Measurements from ENCODE around the gene UTP4.
"Not testable (repeated sequence)": the region's sequence is repeated elsewhere in the genome, so short reads cannot be mapped to it uniquely, and the experiment has no call there.

Gene UTP4

GRCh38 chr16:69143116-69143515 is 10.7 kb downstream of the UTP4 start:
- no peak overlapping the region for H3K27ac ChIP-seq (ENCODE audit: low read depth, low read length)
- peaks cover 19 to 52% of the 10 kb centered on the region in 2 donors for H3K36me3 ChIP-seq (ENCODE audit: control insufficient read depth in 1 of 2, insufficient read depth in 2 of 2, low read length in 2 of 2)
- H3K27me3 ChIP-seq (ENCODE audit: control insufficient read depth in 1 of 2, insufficient read depth in 2 of 2, low read length in 2 of 2) = no peaks in the 10 kb centered on the region
- H3K9ac ChIP-seq (ENCODE audit: low read depth in 1 of 2, low read length in 2 of 2) = no peak overlapping the region
- no peaks in the 10 kb centered on the region for H3K9me3 ChIP-seq (ENCODE audit: control insufficient read depth in 1 of 2, low read length in 2 of 2)
- no peaks in the 10 kb centered on the region for H3K4me1 ChIP-seq (ENCODE audit: control insufficient read depth in 1 of 2, insufficient read depth in 2 of 2, low read length in 2 of 2)
- no peak overlapping the region for H3K4me3 ChIP-seq (ENCODE audit: low read depth in 1 of 2, low read length in 2 of 2)

- no peaks in the 10 kb centered on the region for H3K27me3 ChIP-seq (ENCODE audit: control insufficient read depth in 1 of 2, insufficient read depth in 2 of 2, low read length in 2 of 2)
- no peak overlapping the region for H3K4me3 ChIP-seq (ENCODE audit: low read depth in 1 of 2, low read length in 2 of 2)
- H3K9ac ChIP-seq (ENCODE audit: low read depth in 1 of 2, low read length in 2 of 2) = no peak overlapping the region
- no peaks in the 10 kb centered on the region for H3K4me1 ChIP-seq (ENCODE audit: control insufficient read depth in 1 of 2, insufficient read depth in 2 of 2, low read length in 2 of 2)
- peaks cover 19 to 44% of the 10 kb centered on the region in 2 donors for H3K36me3 ChIP-seq (ENCODE audit: control insufficient read depth in 1 of 2, insufficient read depth in 2 of 2, low read length in 2 of 2)
- H3K9me3 ChIP-seq (ENCODE audit: control insufficient read depth in 1 of 2, low read length in 2 of 2) = no peaks in the 10 kb centered on the region
- H3K27ac ChIP-seq (ENCODE audit: low read depth, low read length) = no peak overlapping the region
Measured at GRCh38 chr16:69145658-69146057, 13.2 kb downstream of the UTP4 start.

GRCh38 chr16:69149621-69150020 is 17.2 kb downstream of the UTP4 start:
- not testable (repeated sequence) for H3K4me3 ChIP-seq (ENCODE audit: low read depth in 1 of 2, low read length in 2 of 2); H3K27me3 ChIP-seq (ENCODE audit: control insufficient read depth in 1 of 2, insufficient read depth in 2 of 2, low read length in 2 of 2); H3K9ac ChIP-seq (ENCODE audit: low read depth in 1 of 2, low read length in 2 of 2); H3K27ac ChIP-seq (ENCODE audit: low read depth, low read length); H3K4me1 ChIP-seq (ENCODE audit: control insufficient read depth in 1 of 2, insufficient read depth in 2 of 2, low read length in 2 of 2); H3K9me3 ChIP-seq (ENCODE audit: control insufficient read depth in 1 of 2, low read length in 2 of 2)
- peaks cover 12 to 45% of the 10 kb centered on the region in 2 donors for H3K36me3 ChIP-seq (ENCODE audit: control insufficient read depth in 1 of 2, insufficient read depth in 2 of 2, low read length in 2 of 2)

- Histone ChIP-seq H3K9me3 (ENCODE audit: control insufficient read depth in 1 of 2, low read length in 2 of 2) (no peaks in the 10 kb centered on the region), H3K36me3 (ENCODE audit: control insufficient read depth in 1 of 2, insufficient read depth in 2 of 2, low read length in 2 of 2) (peaks cover 12 to 48% of the 10 kb centered on the region in 2 donors), H3K27me3 (ENCODE audit: control insufficient read depth in 1 of 2, insufficient read depth in 2 of 2, low read length in 2 of 2) (no peaks in the 10 kb centered on the region), H3K4me1 (ENCODE audit: control insufficient read depth in 1 of 2, insufficient read depth in 2 of 2, low read length in 2 of 2) (no peaks in the 10 kb centered on the region), H3K4me3 (ENCODE audit: low read depth in 1 of 2, low read length in 2 of 2) (no peak overlapping the region), H3K27ac (ENCODE audit: low read depth, low read length) (no peak overlapping the region), H3K9ac (ENCODE audit: low read depth in 1 of 2, low read length in 2 of 2) (no peak overlapping the region)
Measured at GRCh38 chr16:69150146-69150865, 17.9 kb downstream of the UTP4 start.

GRCh38 chr16:69157196-69157595 is 24.7 kb downstream of the UTP4 start:
- Histone ChIP-seq H3K4me3 (ENCODE audit: low read depth in 1 of 2, low read length in 2 of 2) (no peak overlapping the region), H3K9ac (ENCODE audit: low read depth in 1 of 2, low read length in 2 of 2) (no peak overlapping the region), H3K27me3 (ENCODE audit: control insufficient read depth in 1 of 2, insufficient read depth in 2 of 2, low read length in 2 of 2) (no peaks in the 10 kb centered on the region), H3K36me3 (ENCODE audit: control insufficient read depth in 1 of 2, insufficient read depth in 2 of 2, low read length in 2 of 2) (peaks cover 25 to 75% of the 10 kb centered on the region in 2 donors), H3K9me3 (ENCODE audit: control insufficient read depth in 1 of 2, low read length in 2 of 2) (no peaks in the 10 kb centered on the region), H3K27ac (ENCODE audit: low read depth, low read length) (no peak overlapping the region), H3K4me1 (ENCODE audit: control insufficient read depth in 1 of 2, insufficient read depth in 2 of 2, low read length in 2 of 2) (no peaks in the 10 kb centered on the region)

- Histone ChIP-seq H3K9ac (ENCODE audit: low read depth in 1 of 2, low read length in 2 of 2) (no peak overlapping the region), H3K4me3 (ENCODE audit: low read depth in 1 of 2, low read length in 2 of 2) (no peak overlapping the region), H3K4me1 (ENCODE audit: control insufficient read depth in 1 of 2, insufficient read depth in 2 of 2, low read length in 2 of 2) (no peaks in the 10 kb centered on the region), H3K27ac (ENCODE audit: low read depth, low read length) (no peak overlapping the region), H3K27me3 (ENCODE audit: control insufficient read depth in 1 of 2, insufficient read depth in 2 of 2, low read length in 2 of 2) (no peaks in the 10 kb centered on the region), H3K9me3 (ENCODE audit: control insufficient read depth in 1 of 2, low read length in 2 of 2) (no peaks in the 10 kb centered on the region), H3K36me3 (ENCODE audit: control insufficient read depth in 1 of 2, insufficient read depth in 2 of 2, low read length in 2 of 2) (peaks cover 19 to 64% of the 10 kb centered on the region in 2 donors)
Measured at GRCh38 chr16:69160192-69160591, 27.7 kb downstream of the UTP4 start.

- H3K4me3 ChIP-seq (ENCODE audit: low read depth in 1 of 2, low read length in 2 of 2) = no peak overlapping the region
- no peaks in the 10 kb centered on the region for H3K4me1 ChIP-seq (ENCODE audit: control insufficient read depth in 1 of 2, insufficient read depth in 2 of 2, low read length in 2 of 2)
- no peak overlapping the region for H3K9ac ChIP-seq (ENCODE audit: low read depth in 1 of 2, low read length in 2 of 2)
- H3K27ac ChIP-seq (ENCODE audit: low read depth, low read length) = no peak overlapping the region
- peaks cover 28 to 62% of the 10 kb centered on the region in 2 donors for H3K36me3 ChIP-seq (ENCODE audit: control insufficient read depth in 1 of 2, insufficient read depth in 2 of 2, low read length in 2 of 2)
- H3K9me3 ChIP-seq (ENCODE audit: control insufficient read depth in 1 of 2, low read length in 2 of 2) = no peaks in the 10 kb centered on the region
- no peaks in the 10 kb centered on the region for H3K27me3 ChIP-seq (ENCODE audit: control insufficient read depth in 1 of 2, insufficient read depth in 2 of 2, low read length in 2 of 2)
Measured at GRCh38 chr16:69165584-69165983, 33.1 kb downstream of the UTP4 start.

GRCh38 chr16:69166221-69166833 is 33.9 kb downstream of the UTP4 start:
- Histone ChIP-seq H3K27me3 (ENCODE audit: control insufficient read depth in 1 of 2, insufficient read depth in 2 of 2, low read length in 2 of 2) (no peaks in the 10 kb centered on the region), H3K4me1 (ENCODE audit: control insufficient read depth in 1 of 2, insufficient read depth in 2 of 2, low read length in 2 of 2) (no peaks in the 10 kb centered on the region), H3K36me3 (ENCODE audit: control insufficient read depth in 1 of 2, insufficient read depth in 2 of 2, low read length in 2 of 2) (peaks cover 24 to 56% of the 10 kb centered on the region in 2 donors), H3K27ac (ENCODE audit: low read depth, low read length) (no peak overlapping the region), H3K9me3 (ENCODE audit: control insufficient read depth in 1 of 2, low read length in 2 of 2) (no peaks in the 10 kb centered on the region), H3K9ac (ENCODE audit: low read depth in 1 of 2, low read length in 2 of 2) (no peak overlapping the region), H3K4me3 (ENCODE audit: low read depth in 1 of 2, low read length in 2 of 2) (no peak overlapping the region)

- Histone ChIP-seq H3K4me3 (ENCODE audit: low read depth in 1 of 2, low read length in 2 of 2) (no peak overlapping the region), H3K4me1 (ENCODE audit: control insufficient read depth in 1 of 2, insufficient read depth in 2 of 2, low read length in 2 of 2) (no peaks in the 10 kb centered on the region), H3K27me3 (ENCODE audit: control insufficient read depth in 1 of 2, insufficient read depth in 2 of 2, low read length in 2 of 2) (no peaks in the 10 kb centered on the region), H3K27ac (ENCODE audit: low read depth, low read length) (no peak overlapping the region), H3K9me3 (ENCODE audit: control insufficient read depth in 1 of 2, low read length in 2 of 2) (no peaks in the 10 kb centered on the region), H3K9ac (ENCODE audit: low read depth in 1 of 2, low read length in 2 of 2) (no peak overlapping the region), H3K36me3 (ENCODE audit: control insufficient read depth in 1 of 2, insufficient read depth in 2 of 2, low read length in 2 of 2) (peaks cover 21 to 52% of the 10 kb centered on the region in 2 donors)
Measured at GRCh38 chr16:69166946-69167930, 34.8 kb downstream of the UTP4 start.

GRCh38 chr16:69169051-69169450 is 36.6 kb downstream of the UTP4 start:
- Histone ChIP-seq H3K9me3 (ENCODE audit: control insufficient read depth in 1 of 2, low read length in 2 of 2) (no peaks in the 10 kb centered on the region), H3K9ac (ENCODE audit: low read depth in 1 of 2, low read length in 2 of 2) (no peak overlapping the region), H3K27ac (ENCODE audit: low read depth, low read length) (no peak overlapping the region), H3K36me3 (ENCODE audit: control insufficient read depth in 1 of 2, insufficient read depth in 2 of 2, low read length in 2 of 2) (peaks cover 17 to 44% of the 10 kb centered on the region in 2 donors), H3K27me3 (ENCODE audit: control insufficient read depth in 1 of 2, insufficient read depth in 2 of 2, low read length in 2 of 2) (no peaks in the 10 kb centered on the region), H3K4me1 (ENCODE audit: control insufficient read depth in 1 of 2, insufficient read depth in 2 of 2, low read length in 2 of 2) (peaks cover 0 to 7% of the 10 kb centered on the region in 2 donors), H3K4me3 (ENCODE audit: low read depth in 1 of 2, low read length in 2 of 2) (no peak overlapping the region)

Data from duodenal mucosa (tissue), 2 donors.